ENCODE results near the gene KRTCAP3. TPM values are rescaled to one million over a fixed set of nuclear protein-coding genes. Genes with fewer than 3 reads are reported as not detected.
A peak's percentile ranks its signal among the peaks of the same experiment; 100 is the strongest.

Gene KRTCAP3
- total and polyA plus RNA-seq, 2 of the 8 experiments (the other 6 are each of a cell fraction or from before 2014, with no cell fraction given): 55.4 to 72.5 TPM

DNA sequence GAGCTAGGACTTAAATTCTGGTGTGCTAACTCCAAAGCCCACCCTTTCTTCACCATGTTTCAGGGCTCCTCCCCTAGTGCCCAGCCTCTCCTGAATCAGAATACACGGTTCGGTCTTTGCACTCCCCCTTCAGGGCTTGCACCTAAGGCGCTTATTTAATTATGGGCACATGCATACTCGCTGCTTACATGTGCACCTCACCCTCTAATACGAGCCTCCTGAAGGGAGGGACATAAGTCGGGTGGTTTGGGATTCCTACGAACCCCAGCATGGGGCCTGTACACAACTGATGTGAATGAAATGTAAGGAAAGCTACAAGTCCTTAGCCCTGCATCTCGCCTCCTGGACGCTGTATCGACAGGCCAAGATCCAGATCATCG is 46.9 kb downstream of the KRTCAP3 start:
- Histone ChIP-seq H2AFZ (ENCODE audit: low read length) (peak overlapping the region; percentile 99), H3K23ac (ENCODE audit: insufficient read length) (no peak overlapping the region), H3K79me2 (ENCODE audit: control insufficient read depth in 1 of 2, insufficient read depth in 2 of 2, low read length in 2 of 2) (no peaks in the 10 kb centered on the region), H2BK12ac (ENCODE audit: low read depth, low read length) (no peak overlapping the region), H4K20me1 (replicated peaks in 1 of 2; ENCODE audit: control insufficient read depth in 1 of 2, insufficient read depth in 2 of 2, low read length in 2 of 2) (no peaks in the 10 kb centered on the region), H3K4me2 (ENCODE audit: insufficient read depth in 1 of 2, low read depth in 2 of 2, low read length in 2 of 2) (peak overlapping the region; percentile 95 to 96), H3K27ac (ENCODE audit: low read depth, low read length) (0 out of 2 replicates have a peak overlapping the region, but pooled peaks have one; percentile 6), H4K8ac (ENCODE audit: extremely low read depth, insufficient read depth, low read length) (no peak overlapping the region), H3K4ac (replicated peaks; ENCODE audit: insufficient read length, low read depth, low read length) (no peak overlapping the region), H3K4me3 (ENCODE audit: extremely low read depth in 1 of 4, insufficient read depth in 2 of 4, low read depth in 3 of 4, low read length in 4 of 4) (peak overlapping the region; percentile 70 to 87 (median 80)), H2BK120ac (replicated peaks; ENCODE audit: low read depth, low read length) (no peak overlapping the region), H3K23me2 (ENCODE audit: low read depth, low read length) (peaks cover 8% of the 10 kb centered on the region; the same call in 1 of the 2 replicates), H2BK5ac (ENCODE audit: low read depth, low read length) (no peak overlapping the region), H3K4me1 (replicated peaks in 1 of 4; ENCODE audit: control insufficient read depth in 3 of 4, insufficient read depth in 4 of 4, low read length in 3 of 4) (peaks cover 0 to 10% (median 3%) of the 10 kb centered on the region in 4 experiments; a peak in 6 of 7 replicates), H3K9ac (replicated peaks in 1 of 4; ENCODE audit: extremely low read depth in 1 of 4, low read depth in 3 of 4, low read length in 3 of 4) (peak overlapping the region in 3 of 4 experiments; percentile 22 to 71 (median 42); a peak in 4 of 7 replicates), H2BK15ac (ENCODE audit: low read length) (no peak overlapping the region), H3K56ac (replicated peaks; ENCODE audit: insufficient read length, low read depth, low read length) (no peak overlapping the region), H4K5ac (ENCODE audit: insufficient read length, low read depth, low read length) (no peak overlapping the region), H3K9me3 (ENCODE audit: insufficient read depth in 2 of 2, low read depth in 1 of 2, low read length in 1 of 2) (no peaks in the 10 kb centered on the region; a peak in 1 of 4 replicates), H4K91ac (replicated peaks; ENCODE audit: insufficient read length, low read length) (no peak overlapping the region), H2AK5ac (ENCODE audit: low read depth, low read length) (no peak overlapping the region), H3K18ac (ENCODE audit: extremely low read depth, low read length) (no peak overlapping the region), H3K14ac (ENCODE audit: insufficient read length) (no peak overlapping the region), H3K36me3 (ENCODE audit: control insufficient read depth in 2 of 4, insufficient read depth in 4 of 4, low read length in 3 of 4) (no peaks in the 10 kb centered on the region), H3K27me3 (replicated peaks in 1 of 4; ENCODE audit: control insufficient read depth in 3 of 4, extremely low read depth in 1 of 4, insufficient read depth in 3 of 4, low read length in 3 of 4) (peaks cover 0 to 4% (median 2%) of the 10 kb centered on the region in 4 experiments; a peak in 5 of 7 replicates), H3K79me1 (ENCODE audit: low read depth, low read length) (no peaks in the 10 kb centered on the region; the same call in 1 of the 2 replicates), H2BK20ac (ENCODE audit: low read length) (no peak overlapping the region)
- CTCF ChIA-PET (ENCODE audit: partially characterized antibody): interaction anchor here (0.9 to 1.4 kb wide), 2 partner anchors 46 to 194 kb away, joined by 3 to 4 read pairs; no protein-coding TSS in a partner anchor
- no peak for FAIRE-seq
- POLR2A ChIA-PET (ENCODE audit: partially characterized antibody): interaction anchor here (1.0 to 1.4 kb wide), 2 partner anchors 9 to 139 kb away, joined by 3 read pairs; no protein-coding TSS in a partner anchor
- 13% methylated on average over 11 of the region's 11 CpGs; no CpG with 5 or more reads in 1 of the 2 experiments for WGBS, 2 experiments (ENCODE audit: extremely low coverage in 1 of 2, insufficient coverage in 1 of 2, insufficient read length in 1 of 2, insufficient replicate concordance in 2 of 2, low coverage in 1 of 2, low lambda C conversion rate in 2 of 2, missing lambda C conversion rate in 1 of 2)
- DNase-seq (ENCODE audit: low read depth in 1 of 2, low spot score in 2 of 2): no peak
